Heart right ventricle (tissue), 16 donors: ENCODE results near the gene APMAP. TPM values are rescaled to one million over a fixed set of nuclear protein-coding genes. Genes with fewer than 3 reads are reported as not detected.

Source experiments
- ATAC-seq, 8 donors: fragments of 200-7000 bp; cut with Tn5 transposase; one replicate each; pipeline ENCODE4 v1.9.1; 2020; ENCODE audit warnings: mild to moderate bottlenecking in 8 of 8, moderate library complexity in 8 of 8, moderate number of reproducible peaks in 1 of 8
- DNase-seq, 2 donors: peaks; one replicate each; pipeline ENCODE4 v3.0.0-alpha.2; 2020
- H3K27ac ChIP-seq, 10 donors: fragments of 200-600 bp; sonication (generic) in 2 of 10; one replicate each; pipeline versions ENCODE4 v1.5.0 to v1.8.0; 2020 to 2022; ENCODE audit warnings: mild to moderate bottlenecking in 3 of 10
- H3K27me3 ChIP-seq, 7 donors: fragments of 200-600 bp; one replicate each; pipeline ENCODE4 v1.8.0; 2021 to 2022; ENCODE audit warnings: mild to moderate bottlenecking in 2 of 7
- H3K36me3 ChIP-seq, 9 donors: fragments of 200-600 bp; sonication (generic) in 1 of 9; one replicate each; pipeline versions ENCODE4 v1.5.0 to v1.8.0; 2020 to 2022; ENCODE audit warnings: mild to moderate bottlenecking in 2 of 9
- H3K4me1 ChIP-seq, 9 donors: fragments of 200-600 bp; sonication (generic) in 1 of 9; one replicate each; pipeline versions ENCODE4 v1.5.0 to v1.8.0; 2020 to 2022; ENCODE audit warnings: mild to moderate bottlenecking in 4 of 9
- H3K4me3 ChIP-seq, 10 donors: fragments of 200-600 bp; sonication (generic) in 2 of 10; one replicate each; pipeline versions ENCODE4 v1.5.0 to v1.8.0; 2020 to 2022; ENCODE audit warnings: mild to moderate bottlenecking in 7 of 10, moderate library complexity in 2 of 10
- H3K9me3 ChIP-seq, 11 donors: fragments of 200-600 bp in 10 of 11; sonication (generic) in 2 of 11; one replicate each; pipeline versions ENCODE4 v1.5.0 to v1.8.0; 2013 to 2022; ENCODE audit warnings: mild to moderate bottlenecking in 2 of 11, control low read depth in 1 of 11, moderate library complexity in 1 of 11
- CTCF ChIP-seq, 9 donors: fragments of 200-600 bp; sonication (generic) in 2 of 9; IDR thresholded peaks; one replicate each; pipeline versions ENCODE4 v1.5.0 to v1.8.0; 2021 to 2022; ENCODE audit warnings: antibody characterized with exemption in 9 of 9, mild to moderate bottlenecking in 5 of 9, moderate library complexity in 1 of 9
- WGBS, 2 donors: extraction: QIAGEN DNeasy Blood & Tissue Kit; methylation state at CpG; one replicate each; pipeline ENCODE4 v1.1.7; 2013; ENCODE audit warnings: inconsistent platforms in 1 of 2; 5-methylcytosine and 5-hydroxymethylcytosine counted together
- intact Hi-C, 10 donors: fragments of 100-400 bp; cut with DNase I; formaldehyde crosslinking; loops; one replicate each; pipeline versions ENCODE4 v1.11.1 to v1.14.2; 2022
- polyA plus RNA-seq, 2 donors: library from polyadenylated mRNA; stranded (reverse); fragments of 200-250 nt; gene quantifications; one replicate each; pipeline ENCODE4 v1.2.3, GENCODE V29; 2013
- total RNA-seq, 10 donors: library from RNA; stranded (reverse); fragmentation: NEBNext Ultra II Directional in 3 of 10; extraction: Animal tissue kit (Norgen Biotek cat#: 25700) in 3 of 10; gene quantifications; one replicate each; pipeline versions ENCODE4 v1.2.1 to v1.2.4, GENCODE V29; 2021 to 2023
- donor health status: Arrhythmogenic right ventricular cardiomyopathy.
- donor health status: ischemic (EF 13 %, LVEDD 7.1; RV severe dilation, severe dysfunction).
- donor health status: healthy with polysubstance abuse.
- donor health status: DM: no; HTN: yes; CAD: no.
- donor health status: DM: no; HTN: no; CAD: no.
- donor health status: ischemic (EF 25% LVEDD 6.9; RV normal size, moderate dysfunction).
- donor health status: ischemic (EF 25% LVEDD 5.7; RV mildly dilated, moderate dysfunction).
- donor health status: healthy.
- donor health status: DM: yes; HTN: yes; CAD: no.
- donor health status: Ischemic cardiomyopathy.
- donor health status: ischemic (EF 35%, LVEDD 5.7; RV mildly dilated, moderate dysfunction).
- donor health status: nonischemic (EF 11% LVEDD 7.7; RV severe dilation, severe dysfunction).
- donor health status: DM: yes; HTN: yes; CAD: no.
- donor health status: PGD.
- donor health status: ischemic (EF 29% LVEDD 5.4; RV normal size, mild dysfunction).
- donor health status: nonischemic (EF 23%, LVEDD 6.1; RV moderate dilation, normal function).

APMAP gene
- total and polyA plus RNA-seq, 12 donors, result 15.3 to 48.5 (median 33.1) TPM

GRCh38 chr20:24970030-24970553, 22.5 kb downstream of the APMAP start:
- Histone ChIP-seq H3K4me3 (no peak overlapping the region), H3K9me3 (peaks cover 0 to 3% (median 0%) of the 10 kb centered on the region in 11 donors), H3K4me1 (peaks cover 0 to 16% (median 0%) of the 10 kb centered on the region in 9 donors), H3K36me3 (peaks cover 0 to 93% (median 25%) of the 10 kb centered on the region in 9 donors), H3K27ac (peak overlapping the region in 1 of 10 donors; percentile 64), H3K27me3 (no peaks in the 10 kb centered on the region)
- intact Hi-C loops, result no loop called here
- DNase-seq (no peak), ATAC-seq (no peak)
- TF ChIP-seq CTCF (IDR thresholded peaks at IDR 0.05), result no peak
- 94% methylated on average over 5 of the region's 5 CpGs for WGBS, 2 donors

- intact Hi-C loops, result no loop called here
Measured at GRCh38 chr20:24969186-24970029, 23.1 kb downstream of the APMAP start.

GRCh38 chr20:24968278-24968800, 24.2 kb downstream of the APMAP start:
- no peak for DNase-seq

More at GRCh38 chr20:24969186-24970029, 23.1 kb downstream of the APMAP start:
- peaks cover 0 to 99% (median 25%) of the 10 kb centered on the region in 9 donors for H3K36me3 ChIP-seq
- TF ChIP-seq CTCF (IDR thresholded peaks at IDR 0.05), result no peak
- no peak overlapping the region for H3K4me3 ChIP-seq
- H3K27ac ChIP-seq, result no peak overlapping the region
- ATAC-seq (no peak), DNase-seq (no peak)
- H3K9me3 ChIP-seq, result no peaks in the 10 kb centered on the region
- 95 to 97% methylated on average over 19 of the region's 19 CpGs for WGBS, 2 donors
- H3K27me3 ChIP-seq, result no peaks in the 10 kb centered on the region
- H3K4me1 ChIP-seq, result peaks cover 0 to 16% (median 0%) of the 10 kb centered on the region in 9 donors

More at GRCh38 chr20:24968278-24968800, 24.2 kb downstream of the APMAP start:
- peaks cover 0 to 100% (median 29%) of the 10 kb centered on the region in 9 donors for H3K36me3 ChIP-seq
- WGBS, 2 donors, result 91 to 96% methylated on average over 5 of the region's 5 CpGs
- intact Hi-C loops, result no loop called here
- no peaks in the 10 kb centered on the region for H3K27me3 ChIP-seq
- no peak for TF ChIP-seq CTCF (IDR thresholded peaks at IDR 0.05)
- no peaks in the 10 kb centered on the region for H3K9me3 ChIP-seq
- no peak overlapping the region for H3K4me3 ChIP-seq
- ATAC-seq, result no peak
- H3K4me1 ChIP-seq, result peaks cover 0 to 9% (median 0%) of the 10 kb centered on the region in 9 donors
- no peak overlapping the region for H3K27ac ChIP-seq
